ENCODE results near the gene PRRT4. TPM values are rescaled to one million over a fixed set of nuclear protein-coding genes. Genes with fewer than 3 reads are reported as not detected.

The PRRT4 gene
- total and polyA plus RNA-seq, 2 of the 13 experiments (the other 11 are each of a cell fraction or from before 2014, with no cell fraction given) = not detected

DNA sequence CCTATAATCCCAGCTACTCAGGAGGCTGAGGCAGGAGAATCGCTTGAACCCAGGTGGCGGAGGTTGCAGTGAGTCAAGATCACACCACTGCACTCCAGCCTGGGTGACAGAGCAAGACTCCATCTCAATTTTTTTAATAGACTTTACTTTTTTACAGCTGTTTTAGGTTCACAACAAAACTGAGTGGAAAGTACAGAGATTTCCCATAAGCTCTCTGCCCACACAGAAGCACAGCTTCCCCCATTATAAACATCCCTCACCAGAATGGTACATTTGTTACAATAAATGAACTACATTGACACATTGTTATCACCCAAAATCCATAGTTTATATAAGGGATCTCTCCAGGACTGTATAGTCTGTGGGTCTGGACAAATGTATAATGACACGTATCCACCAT is 14.6 kb upstream of the PRRT4 start (continued):
- no peak for TF ChIP-seq ZNF138 (CRISPR knock-in tag; IDR thresholded peaks at IDR 0.05; ENCODE audit: low read depth)
- no peak for TF ChIP-seq IKZF1 (IDR thresholded peaks at IDR 0.05)
- no peak for TF ChIP-seq NRL (CRISPR knock-in tag; IDR thresholded peaks at IDR 0.05; ENCODE audit: borderline replicate concordance)
- no peak for TF ChIP-seq ZNF615 (CRISPR knock-in tag; IDR thresholded peaks at IDR 0.05; ENCODE audit: borderline replicate concordance)
- TF ChIP-seq KMT2B (CRISPR knock-in tag; IDR thresholded peaks at IDR 0.05) = no peak
- no peak for TF ChIP-seq ARID2 (CRISPR knock-in tag; IDR thresholded peaks at IDR 0.05; ENCODE audit: borderline replicate concordance)
- TF ChIP-seq NBN (conservative IDR thresholded peaks at IDR 0.05) = no peak
- no peak for TF ChIP-seq LCORL (IDR thresholded peaks at IDR 0.05)
- no peak for TF ChIP-seq LCORL (CRISPR knock-in tag; IDR thresholded peaks at IDR 0.05)
- no peak for TF ChIP-seq ZNF543 (CRISPR knock-in tag; IDR thresholded peaks at IDR 0.05)
- no peak for TF ChIP-seq ZNF30 (CRISPR knock-in tag; IDR thresholded peaks at IDR 0.05)
- no peak for TF ChIP-seq SOX6 (IDR thresholded peaks at IDR 0.05)
- no peak for TF ChIP-seq SOX6 (CRISPR knock-in tag; IDR thresholded peaks at IDR 0.05)

DNA sequence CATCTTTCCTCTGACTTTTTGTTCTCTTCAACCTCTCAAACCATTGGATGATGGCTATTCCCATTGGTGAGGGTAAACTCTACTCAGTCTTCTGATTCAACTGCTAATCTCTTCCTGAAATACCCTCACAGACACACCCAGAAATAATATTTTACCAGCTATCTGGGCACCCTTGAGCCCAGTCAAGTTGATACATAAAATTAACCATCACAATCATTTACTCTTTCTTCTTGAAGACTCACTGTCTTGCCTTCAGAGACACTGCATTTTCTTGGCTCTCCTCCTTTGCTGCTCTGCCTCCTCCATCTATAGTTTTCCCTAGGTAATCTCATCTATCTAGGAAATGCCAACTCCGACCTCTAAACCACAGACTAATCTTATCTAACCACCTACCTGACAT is 12.6 kb upstream of the PRRT4 start:
- POLR2A ChIA-PET = no interaction called here

More for the DNA sequence above, 12.6 kb upstream of the PRRT4 start:
- Histone ChIP-seq H3K27me3 (ENCODE audit: control insufficient read depth in 1 of 2, insufficient read depth in 2 of 2, low read length in 2 of 2) (peaks cover 0 to 15% of the 10 kb centered on the region in 2 experiments; a peak in 1 of 5 replicates), H2AFZ (ENCODE audit: low read length) (no peak overlapping the region), H3K9me3 (ENCODE audit: low read length) (no peaks in the 10 kb centered on the region), H3K4me1 (ENCODE audit: insufficient read depth, low read length) (no peaks in the 10 kb centered on the region), H4K20me1 (ENCODE audit: insufficient read depth, low read length) (no peaks in the 10 kb centered on the region), H3K27ac (ENCODE audit: extremely low read length, insufficient read depth, low read length) (no peak overlapping the region), H3K79me2 (ENCODE audit: insufficient read depth, low read length) (no peaks in the 10 kb centered on the region), H3K36me3 (replicated peaks in 1 of 2; ENCODE audit: control insufficient read depth in 1 of 2, insufficient read depth in 2 of 2, low read length in 2 of 2) (no peaks in the 10 kb centered on the region), H3K9ac (ENCODE audit: insufficient read depth, low read depth, low read length) (no peak overlapping the region), H3K4me3 (replicated peaks in 1 of 3; ENCODE audit: insufficient read depth in 1 of 3, low read depth in 2 of 3, low read length in 3 of 3) (no peak overlapping the region), H3K4me2 (ENCODE audit: low read depth, low read length) (no peak overlapping the region)
- in situ Hi-C loops (cut with HindIII; ENCODE audit: extremely low pct_ligation_motif_present, low pct_unique_long_range_greater_than_20kb) (no loop called here), intact Hi-C loops (cut with micrococcal nuclease; ENCODE audit: unreplicated experiment) (no loop called here)
- no peak for ATAC-seq
- 0% methylated on average over 1 of the region's 1 CpG for WGBS (ENCODE audit: low lambda C conversion rate)
- no peak for DNase-seq (ENCODE audit: low spot score)
- CTCF ChIA-PET (ENCODE audit: low intra/inter-chr PET ratio, low total read pairs) = no interaction called here
- no peak for TF ChIP-seq ZNF251 (CRISPR knock-in tag; IDR thresholded peaks at IDR 0.05)
- no peak for TF ChIP-seq SMC3 (IDR thresholded peaks at IDR 0.05; ENCODE audit: low read length)
- no peak for TF ChIP-seq STAT5B (CRISPR knock-in tag; IDR thresholded peaks at IDR 0.05)
- no peak for TF ChIP-seq ZSCAN21 (CRISPR knock-in tag; IDR thresholded peaks at IDR 0.05; ENCODE audit: borderline replicate concordance)
- TF ChIP-seq, protein P1, sequence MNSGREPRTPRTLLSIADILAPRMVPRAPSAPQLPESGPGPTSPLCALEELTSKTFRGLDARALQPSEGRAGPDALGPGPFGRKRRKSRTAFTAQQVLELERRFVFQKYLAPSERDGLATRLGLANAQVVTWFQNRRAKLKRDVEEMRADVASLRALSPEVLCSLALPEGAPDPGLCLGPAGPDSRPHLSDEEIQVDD (CRISPR knock-in tag; IDR thresholded peaks at IDR 0.05; ENCODE audit: borderline replicate concordance) = no peak
- TF ChIP-seq MLX (CRISPR knock-in tag; IDR thresholded peaks at IDR 0.05) = no peak
- TF ChIP-seq HMGA1 (CRISPR knock-in tag; conservative IDR thresholded peaks at IDR 0.05) = no peak
- no peak for TF ChIP-seq ZNF652 (CRISPR knock-in tag; IDR thresholded peaks at IDR 0.05; ENCODE audit: borderline replicate concordance, low read depth)
- no peak for TF ChIP-seq MBD4 (IDR thresholded peaks at IDR 0.05; ENCODE audit: borderline replicate concordance, low read length)
- no peak for TF ChIP-seq ZSCAN25 (CRISPR knock-in tag; IDR thresholded peaks at IDR 0.05)
- TF ChIP-seq KDM2A (CRISPR knock-in tag; IDR thresholded peaks at IDR 0.05; ENCODE audit: borderline replicate concordance, low read depth) = no peak
- no peak for TF ChIP-seq ATAD3A (CRISPR knock-in tag; IDR thresholded peaks at IDR 0.05)
- TF ChIP-seq KLF15 (CRISPR knock-in tag; IDR thresholded peaks at IDR 0.05; ENCODE audit: borderline replicate concordance) = no peak
- TF ChIP-seq EZH2 (conservative IDR thresholded peaks at IDR 0.05; ENCODE audit: low read depth, low read length) = no peak
- TF ChIP-seq ZNF792 (CRISPR knock-in tag; IDR thresholded peaks at IDR 0.05) = no peak
- TF ChIP-seq ZNF382 (CRISPR knock-in tag; IDR thresholded peaks at IDR 0.05; ENCODE audit: borderline replicate concordance) = no peak
- BruUV-seq (replicated peaks) = no TSS peak
- FAIRE-seq = no peak

Data from HepG2 (cell line).